NCI-H526 (cell line): ENCODE data around the gene TMEM187.

Experiments
- DNase-seq, 2 experiments: peaks; one replicate each; lab custom pipeline; 2025; lab: John Stamatoyannopoulos, UW

TMEM187 gene

DNA sequence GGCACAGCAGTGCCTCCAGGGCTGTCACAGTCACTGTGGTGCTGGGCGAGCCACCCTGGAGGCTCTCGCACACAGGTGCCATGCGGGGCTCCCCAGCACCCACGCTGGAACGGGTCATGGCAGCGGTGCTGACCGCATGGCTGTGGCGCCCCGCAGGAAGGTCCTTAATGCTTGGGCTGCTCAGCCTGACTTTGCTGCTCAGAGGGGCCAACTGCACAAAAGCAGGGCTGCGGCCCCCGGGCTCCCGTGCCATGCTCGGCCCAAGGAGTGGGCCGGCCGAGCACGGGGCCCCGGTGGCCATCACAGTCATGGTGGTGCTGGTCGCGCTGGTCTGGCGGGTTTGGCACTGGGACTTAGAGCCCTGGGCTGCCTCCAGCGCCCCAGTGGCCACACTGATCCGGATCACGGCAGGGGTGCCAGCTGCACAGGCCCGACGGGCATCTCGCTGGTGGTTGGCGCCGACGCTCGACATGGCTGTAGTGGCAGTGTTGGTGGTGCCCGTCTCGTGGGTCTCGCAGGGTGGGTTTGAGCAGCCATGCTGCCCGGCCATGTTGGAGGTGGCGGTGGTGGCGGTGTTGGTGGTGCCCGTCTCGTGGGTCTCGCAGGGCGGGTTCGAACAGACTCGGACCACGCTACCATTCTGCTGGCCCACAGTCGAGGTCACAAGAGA, 17.9 kb upstream of the TMEM187 start:
- no peak for DNase-seq

DNA sequence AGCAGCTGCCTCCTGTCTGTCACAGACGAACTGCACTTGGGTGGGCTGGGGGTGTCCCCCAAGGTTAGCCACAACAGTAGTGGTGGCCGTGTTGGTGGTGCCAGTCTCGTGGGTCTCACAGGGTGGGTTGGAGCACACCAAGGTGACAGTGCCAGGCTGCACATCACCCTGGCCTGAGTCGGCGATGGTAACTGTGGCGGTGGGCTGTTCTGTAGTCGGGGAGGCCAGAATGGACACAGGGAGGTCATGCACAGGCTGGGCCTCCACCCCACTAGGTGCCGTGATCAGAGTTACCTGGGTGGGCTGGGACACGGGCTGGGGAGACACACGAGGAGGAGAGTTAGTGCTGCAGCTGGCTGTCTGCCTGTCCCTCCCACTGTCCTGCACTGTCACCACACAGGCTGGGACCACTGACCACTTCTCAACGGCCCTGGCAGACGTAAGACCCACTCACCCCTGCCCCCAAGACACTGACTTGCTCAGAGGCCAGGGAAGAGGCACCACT, 17.3 kb upstream of the TMEM187 start:
- no peak for DNase-seq

DNA sequence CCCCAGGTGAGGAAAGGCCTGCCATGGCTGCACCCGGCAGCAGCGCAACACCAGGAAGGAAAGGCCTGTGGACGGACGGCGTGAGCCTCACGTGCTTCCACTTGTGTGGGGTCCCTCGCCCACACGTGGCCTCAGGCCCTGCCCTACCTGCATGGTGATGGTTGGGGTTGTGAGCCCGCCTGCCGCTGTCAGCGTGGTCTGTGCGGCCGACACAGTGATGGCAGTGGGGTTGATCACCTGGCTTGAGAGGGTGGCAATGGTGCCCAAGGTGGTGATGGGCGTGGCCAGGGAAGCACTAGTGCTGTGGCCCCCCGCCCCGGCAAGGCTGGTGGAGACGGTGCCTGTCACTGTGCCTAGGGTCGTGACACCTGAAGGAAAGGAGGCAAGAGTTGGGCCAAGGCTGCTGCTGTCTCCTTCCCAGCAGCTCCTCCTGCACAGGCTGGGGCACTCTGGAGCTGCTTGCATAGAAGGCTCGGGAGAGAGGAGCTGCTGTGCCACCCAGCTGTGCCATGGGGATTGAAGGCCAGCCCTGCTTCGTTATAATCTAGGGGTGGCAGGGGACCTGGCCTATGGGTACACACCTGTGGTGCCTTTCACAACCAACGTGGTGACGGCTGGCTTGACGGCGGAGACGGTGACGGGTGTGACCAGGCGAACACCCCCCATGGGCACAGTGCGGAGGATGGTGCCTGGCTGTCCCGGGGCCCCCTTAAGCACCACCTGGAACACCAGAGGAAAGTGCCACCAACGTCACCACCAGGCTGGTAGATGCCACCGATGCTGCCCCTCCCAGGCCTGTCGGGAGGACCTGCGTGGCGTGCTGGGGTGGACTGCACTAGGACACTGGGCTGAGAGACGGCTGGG, 16.3 kb upstream of the TMEM187 start:
- DNase-seq = no peak

DNA sequence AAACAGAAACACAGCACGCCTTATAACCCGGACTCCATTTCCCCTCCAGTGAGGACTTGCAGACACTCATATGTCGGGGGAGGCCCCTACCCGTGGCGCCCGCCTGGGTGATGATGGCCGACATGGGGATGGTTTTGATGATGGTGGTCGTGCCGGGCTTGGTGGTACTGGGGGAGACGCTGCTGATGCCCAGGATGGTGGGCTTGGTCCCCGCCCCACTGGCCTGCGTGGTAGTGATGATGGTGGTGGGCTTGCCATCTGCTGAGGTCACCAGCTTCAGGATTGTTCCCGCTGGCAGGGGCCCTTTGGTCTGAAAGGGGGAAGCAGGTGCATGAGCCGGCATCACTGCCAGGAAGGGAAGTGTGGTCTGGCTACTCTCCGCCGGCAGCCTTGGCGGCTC, 15.3 kb upstream of the TMEM187 start:
- DNase-seq = no peak

DNA sequence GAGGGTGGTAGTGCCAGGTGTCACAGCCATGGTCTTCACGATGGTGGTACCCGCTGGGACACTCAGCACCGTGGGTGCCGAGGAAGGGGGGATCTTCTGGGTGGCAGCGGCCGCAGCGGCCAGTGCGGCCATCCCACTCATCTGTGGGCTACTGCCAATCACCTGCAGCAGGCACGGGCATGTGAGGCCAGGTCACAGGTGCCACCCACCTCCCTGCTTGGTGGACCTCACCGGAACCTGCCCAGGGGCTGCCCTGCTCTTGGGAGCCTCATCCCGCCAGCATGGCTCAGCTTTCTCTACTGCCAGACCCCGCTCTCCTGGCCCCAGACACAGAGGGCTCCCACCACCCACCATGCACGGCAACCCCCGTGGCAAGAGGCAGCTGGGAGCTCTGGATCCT, 13.9 kb upstream of the TMEM187 start:
- DNase-seq = no peak

DNA sequence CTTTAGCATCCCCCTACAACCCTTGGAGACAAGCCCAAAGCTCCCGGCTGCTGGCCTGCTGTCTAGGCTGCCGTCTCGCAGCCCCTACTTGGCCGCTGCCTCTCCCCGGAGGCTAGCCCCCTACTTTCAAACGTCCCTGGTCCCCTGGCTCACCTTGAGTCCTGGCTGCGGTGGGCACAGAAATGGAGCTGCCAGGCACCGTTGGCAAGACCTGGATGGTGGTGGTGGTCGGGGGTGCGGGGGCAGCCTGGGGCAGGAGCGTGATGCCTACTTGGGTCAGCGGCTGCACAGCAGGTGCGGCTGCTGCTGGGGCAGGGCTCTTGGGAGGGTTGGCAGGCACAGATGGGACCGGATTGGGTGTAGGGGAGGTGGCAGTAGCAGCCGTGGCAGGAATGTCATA, 12.9 kb upstream of the TMEM187 start:
- DNase-seq = no peak

DNA sequence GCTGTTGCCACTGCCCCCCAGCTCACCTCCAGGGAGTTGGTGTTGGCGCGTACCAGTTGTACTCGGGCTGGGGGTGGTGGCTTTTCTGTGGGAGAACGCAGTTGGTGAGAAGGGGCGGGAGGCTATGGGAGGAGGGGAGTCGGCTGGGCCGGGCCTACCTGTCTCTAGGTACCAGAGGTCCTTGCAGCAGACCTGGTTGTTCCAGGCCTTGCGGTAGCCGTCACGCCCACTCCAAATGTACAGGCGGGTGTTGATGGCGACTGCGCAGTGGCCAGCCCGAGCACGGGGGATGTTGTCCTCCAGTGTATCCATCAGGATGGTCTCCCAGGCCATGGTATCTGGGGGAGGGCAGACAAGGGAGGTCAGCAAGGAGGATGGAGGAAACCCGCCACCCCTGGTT, 12.5 kb upstream of the TMEM187 start:
- no peak for DNase-seq

DNA sequence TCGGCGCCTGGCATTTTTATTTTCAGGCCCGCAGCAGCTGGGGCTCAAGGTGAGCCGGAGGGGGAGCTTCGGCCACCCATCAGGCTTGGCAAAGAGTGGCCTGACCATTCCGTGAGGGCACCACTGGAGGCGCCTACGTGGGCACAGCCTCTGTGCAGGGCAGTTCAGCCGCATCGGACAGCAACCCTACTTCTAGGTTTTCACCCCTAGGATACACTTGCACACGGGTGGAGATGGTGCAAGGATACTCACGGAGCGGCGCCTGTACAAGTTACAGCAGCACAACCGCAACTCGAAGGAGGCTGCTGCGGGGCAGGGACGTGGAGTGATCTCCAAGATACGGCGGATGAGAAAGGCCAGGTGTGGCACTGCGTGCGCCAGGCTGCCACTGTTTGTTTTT, 11.8 kb upstream of the TMEM187 start:
- no peak for DNase-seq

DNA sequence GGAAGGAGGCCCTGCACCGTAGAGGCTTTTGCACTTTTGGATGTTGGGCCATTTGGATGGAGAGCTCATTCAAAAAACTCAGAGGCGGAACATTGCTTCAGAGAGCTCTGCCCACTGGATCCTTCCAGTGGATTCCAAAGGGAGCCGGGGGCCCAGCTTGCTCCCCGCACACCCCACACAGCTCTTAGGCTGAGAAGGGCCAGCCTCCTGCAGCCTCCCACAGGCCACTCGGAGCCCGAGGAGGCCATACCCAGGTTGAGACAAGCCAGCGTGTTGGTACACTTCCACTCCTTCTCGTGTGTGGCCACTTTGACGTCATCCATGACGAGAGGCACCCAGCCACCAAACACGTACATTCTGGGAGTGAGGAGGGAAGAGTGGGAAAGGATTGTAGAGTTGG, 11.3 kb upstream of the TMEM187 start:
- no peak for DNase-seq

DNA sequence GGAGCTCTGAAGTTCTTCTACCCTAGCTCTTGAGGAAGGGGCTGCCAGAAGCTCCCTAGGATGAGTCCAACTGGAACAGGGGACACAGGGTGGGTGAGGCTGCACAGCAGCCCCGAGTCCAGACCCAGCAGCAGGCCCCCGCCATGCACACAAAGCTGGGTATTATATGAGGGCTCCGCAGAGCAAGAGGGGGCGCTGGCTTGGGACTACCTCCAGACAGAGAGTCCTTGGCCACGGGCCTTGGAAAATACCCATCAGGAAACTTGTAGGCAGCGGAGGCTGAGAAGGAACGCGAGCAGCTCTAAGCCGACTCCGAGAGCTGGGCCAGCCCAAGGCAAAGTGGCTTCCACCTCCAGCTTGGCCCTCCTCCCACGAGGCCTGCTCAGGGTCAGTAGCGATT, 9.0 kb upstream of the TMEM187 start:
- no peak for DNase-seq

DNA sequence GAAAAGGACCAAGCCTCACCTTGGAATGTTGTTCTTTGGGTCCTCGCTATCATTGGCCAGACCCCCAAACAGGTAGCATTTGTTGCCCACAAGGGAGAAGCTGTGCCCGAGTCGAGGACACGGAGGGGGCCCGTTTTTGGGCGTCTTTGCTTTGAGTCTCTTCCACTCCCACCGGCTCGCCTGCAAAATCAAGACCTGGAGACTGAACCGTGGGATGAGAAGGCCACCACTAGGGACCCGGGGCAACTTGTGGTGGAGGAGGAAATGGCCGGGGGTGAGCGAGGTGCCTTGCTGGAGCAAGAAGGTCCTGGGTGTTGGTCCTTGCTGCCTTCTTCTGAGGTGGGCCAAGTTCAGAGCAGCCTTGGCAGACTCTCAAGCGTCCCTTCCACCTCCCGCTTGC, 8.4 kb upstream of the TMEM187 start:
- no peak for DNase-seq

DNA sequence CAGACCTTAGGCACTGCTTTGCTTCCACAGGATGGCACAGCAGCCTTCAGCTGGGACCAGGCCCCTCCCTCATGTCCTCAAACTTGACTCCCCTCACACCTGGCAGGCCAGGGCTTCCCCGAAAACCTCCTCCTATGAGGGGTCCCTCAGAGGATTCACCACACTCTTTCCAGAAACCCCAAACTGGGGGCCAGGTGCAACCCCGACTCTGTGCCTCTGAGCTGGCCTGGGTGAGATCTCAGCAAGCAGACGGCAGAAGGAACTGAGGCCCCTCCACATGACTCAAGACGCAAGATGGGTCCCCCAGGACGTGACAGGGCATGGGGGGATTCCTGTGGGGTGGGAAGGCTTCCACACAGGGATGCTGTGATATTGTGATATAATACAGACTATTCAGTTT, 7.1 kb upstream of the TMEM187 start:
- DNase-seq = no peak

DNA sequence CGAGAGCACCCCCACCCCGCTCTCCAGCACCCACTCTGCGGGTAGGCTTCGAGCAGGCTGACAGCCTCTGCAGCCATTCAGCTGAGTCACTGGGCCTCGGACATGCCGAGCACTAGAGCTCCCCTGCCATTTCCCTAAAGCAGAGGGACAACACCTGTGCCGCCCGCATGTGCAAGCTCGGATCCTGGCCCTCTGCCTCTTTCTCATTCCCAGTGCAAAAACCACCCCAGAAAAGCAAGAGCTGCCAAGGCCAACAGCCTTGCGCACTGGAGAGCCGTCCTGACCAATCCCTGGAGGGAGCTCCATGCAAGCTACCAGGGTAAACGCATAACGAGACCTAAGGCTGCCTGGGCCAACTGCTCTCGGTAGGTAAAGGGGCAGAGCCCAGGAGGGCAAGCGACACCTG, 6.3 kb upstream of the TMEM187 start:
- DNase-seq = no peak

DNA sequence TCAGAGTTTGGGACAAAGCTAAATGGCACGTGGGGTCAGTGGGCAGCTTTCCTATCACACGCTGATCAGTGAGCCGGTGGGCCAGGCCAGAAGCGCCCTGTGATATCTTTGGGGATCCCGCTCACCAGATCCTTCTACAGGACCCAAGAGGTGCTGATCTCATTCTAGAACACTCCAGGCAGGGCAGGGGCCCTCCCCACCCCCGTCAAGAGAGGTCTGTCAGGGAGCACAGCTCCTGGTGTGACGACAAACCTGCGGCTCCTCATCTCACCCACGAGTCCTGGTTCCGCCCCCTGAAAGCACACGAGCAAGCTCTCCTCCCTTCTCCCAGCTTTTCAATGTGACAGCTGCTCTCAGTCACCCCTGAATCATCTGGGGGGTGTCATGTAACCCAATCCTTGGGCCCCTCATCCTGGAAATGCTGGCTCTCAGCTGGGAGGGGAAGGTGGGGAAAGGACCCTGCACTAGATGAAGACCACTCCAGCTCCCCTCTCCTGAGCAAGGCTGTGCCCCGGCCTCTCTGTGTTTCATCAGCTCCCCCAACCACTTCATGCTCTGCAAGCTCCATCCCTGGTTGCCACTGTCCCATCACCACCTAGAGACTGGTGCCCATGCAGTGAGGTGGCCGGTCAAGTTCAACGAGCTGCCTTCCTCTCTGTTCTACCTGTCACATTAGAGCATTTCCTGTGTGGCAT, 5.6 kb upstream of the TMEM187 start:
- DNase-seq = no peak

DNA sequence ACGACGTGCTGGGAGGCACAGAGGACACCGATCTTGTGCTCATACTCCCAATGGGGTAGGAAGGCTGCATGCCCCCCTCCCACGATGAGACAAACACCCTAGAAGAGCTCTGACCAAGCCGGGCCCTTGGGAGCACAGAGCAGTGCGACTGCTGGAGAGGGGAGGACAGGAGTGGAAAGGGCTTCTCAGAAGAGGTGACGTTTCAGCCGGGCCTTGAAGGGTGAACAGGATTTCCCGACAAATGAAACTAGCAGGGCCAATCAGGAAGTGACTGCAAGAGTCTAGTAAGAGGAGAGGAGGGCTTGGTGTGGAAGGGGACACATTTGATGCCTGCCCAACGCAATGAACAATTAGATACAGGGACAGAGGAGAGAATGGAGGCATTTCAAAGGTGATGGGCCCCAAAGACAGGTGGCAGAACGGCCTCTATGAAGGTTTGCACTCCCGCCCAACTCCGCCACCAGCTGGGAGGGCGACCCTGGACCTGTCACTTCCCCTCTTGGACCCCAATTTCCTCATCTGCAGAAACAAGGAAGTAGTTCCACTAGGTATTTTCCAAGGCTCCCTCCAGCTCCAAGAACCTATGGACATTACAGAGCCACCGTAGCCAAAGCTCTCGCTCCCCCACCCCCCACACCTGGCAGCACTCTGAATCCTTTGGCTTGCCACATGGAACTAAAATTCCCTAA, 4.9 kb upstream of the TMEM187 start:
- DNase-seq = no peak

DNA sequence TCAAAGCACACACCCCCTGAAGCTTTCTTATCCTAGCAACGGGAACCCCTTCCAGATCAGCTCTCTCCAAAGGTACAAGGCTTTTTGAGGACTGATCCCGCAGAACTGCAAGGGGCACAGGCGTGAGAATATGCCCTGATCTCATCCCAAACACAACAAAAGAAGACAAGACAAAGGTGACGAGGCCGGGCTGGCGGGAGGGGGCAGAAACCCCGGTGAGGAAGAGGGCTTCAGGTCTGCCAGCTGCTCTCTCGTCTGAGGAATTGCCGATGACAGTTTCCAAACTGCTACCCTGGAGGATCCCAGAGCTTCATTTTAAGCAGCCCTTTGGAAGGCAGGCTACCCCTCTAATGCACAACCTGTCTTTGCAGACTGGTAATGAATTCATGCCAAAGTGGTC, 4.3 kb upstream of the TMEM187 start:
- no peak for DNase-seq

DNA sequence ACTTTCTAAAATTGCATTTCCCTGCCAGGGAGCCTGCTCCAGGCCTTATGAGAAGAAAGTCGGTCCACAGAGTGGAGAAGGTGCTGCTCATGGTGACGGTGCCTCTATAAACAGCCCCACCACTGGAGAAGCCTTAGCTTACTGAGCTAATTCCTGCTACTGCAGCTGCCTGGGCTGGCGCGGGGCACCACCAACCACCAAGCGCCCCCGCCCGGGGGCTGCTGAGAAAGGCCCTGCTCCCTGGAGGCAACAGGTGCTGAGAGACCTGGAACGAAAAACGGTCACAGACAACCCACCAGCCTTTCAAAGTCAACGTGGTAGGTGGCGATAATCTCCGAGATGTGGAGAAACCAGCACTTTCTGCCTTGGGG, 3.8 kb upstream of the TMEM187 start:
- peak; percentile 18 to 74 for DNase-seq

DNA sequence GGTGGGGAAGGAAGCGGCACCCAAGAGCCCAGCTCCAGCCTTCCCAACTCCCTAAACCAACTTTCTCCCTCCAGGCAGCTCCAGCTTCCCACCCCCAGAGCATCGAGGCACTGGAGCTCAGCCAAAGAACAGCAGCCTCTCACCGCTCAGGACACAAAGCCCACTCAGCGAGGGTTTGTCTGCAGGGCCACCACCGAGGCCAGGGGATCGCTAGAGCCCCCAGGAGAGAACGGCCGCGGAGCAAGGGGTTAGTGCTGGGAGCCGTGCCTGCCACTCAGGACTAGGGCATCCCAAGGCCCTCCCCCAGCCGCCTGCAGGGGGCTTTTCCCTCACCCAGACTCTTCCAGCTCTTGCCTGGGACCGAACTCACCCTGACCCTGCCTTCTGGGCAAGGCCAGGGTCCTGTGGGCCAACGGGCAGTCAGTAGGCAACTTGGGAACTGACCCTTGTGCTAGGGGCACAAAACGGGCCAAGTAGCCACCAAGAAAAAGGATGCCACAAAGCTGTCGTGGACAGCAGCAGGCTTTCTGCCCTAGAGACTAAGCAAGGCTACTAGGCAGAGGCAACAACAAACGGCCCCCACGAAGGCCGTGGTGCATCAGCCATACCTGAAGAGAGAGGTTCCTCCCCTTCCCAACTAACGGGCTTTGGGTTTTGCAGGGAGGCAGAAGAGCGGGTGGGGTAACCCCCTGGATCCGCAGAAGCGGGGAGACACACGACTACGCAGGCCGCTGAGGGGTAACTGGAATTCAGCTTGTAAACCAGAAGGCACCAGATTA, 3.2 kb upstream of the TMEM187 start:
- peak in 1 of 2 experiments; percentile 38 for DNase-seq

DNA sequence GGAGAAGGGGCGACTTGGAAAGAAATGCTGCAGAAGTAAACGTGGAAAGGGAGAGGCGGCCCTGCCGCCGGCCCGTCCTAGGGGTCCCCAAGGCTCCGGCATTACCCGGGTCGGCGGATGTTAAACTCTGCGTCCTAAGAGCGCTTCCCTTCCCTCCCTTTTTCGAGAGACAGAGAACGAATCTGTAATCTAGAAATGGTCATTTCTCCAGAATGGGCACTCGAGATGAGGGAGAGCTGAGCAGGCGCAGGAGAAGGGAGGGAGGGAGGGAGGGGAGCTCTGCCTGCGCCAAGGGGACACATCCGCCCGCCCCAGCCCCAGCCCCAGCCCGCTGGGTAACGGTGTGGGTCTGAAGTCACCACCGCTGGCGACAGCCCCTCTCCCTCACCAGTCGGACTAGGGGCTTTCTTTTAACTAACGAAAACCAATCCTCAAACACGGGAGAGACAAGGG, 2.6 kb upstream of the TMEM187 start:
- DNase-seq = no peak

DNA sequence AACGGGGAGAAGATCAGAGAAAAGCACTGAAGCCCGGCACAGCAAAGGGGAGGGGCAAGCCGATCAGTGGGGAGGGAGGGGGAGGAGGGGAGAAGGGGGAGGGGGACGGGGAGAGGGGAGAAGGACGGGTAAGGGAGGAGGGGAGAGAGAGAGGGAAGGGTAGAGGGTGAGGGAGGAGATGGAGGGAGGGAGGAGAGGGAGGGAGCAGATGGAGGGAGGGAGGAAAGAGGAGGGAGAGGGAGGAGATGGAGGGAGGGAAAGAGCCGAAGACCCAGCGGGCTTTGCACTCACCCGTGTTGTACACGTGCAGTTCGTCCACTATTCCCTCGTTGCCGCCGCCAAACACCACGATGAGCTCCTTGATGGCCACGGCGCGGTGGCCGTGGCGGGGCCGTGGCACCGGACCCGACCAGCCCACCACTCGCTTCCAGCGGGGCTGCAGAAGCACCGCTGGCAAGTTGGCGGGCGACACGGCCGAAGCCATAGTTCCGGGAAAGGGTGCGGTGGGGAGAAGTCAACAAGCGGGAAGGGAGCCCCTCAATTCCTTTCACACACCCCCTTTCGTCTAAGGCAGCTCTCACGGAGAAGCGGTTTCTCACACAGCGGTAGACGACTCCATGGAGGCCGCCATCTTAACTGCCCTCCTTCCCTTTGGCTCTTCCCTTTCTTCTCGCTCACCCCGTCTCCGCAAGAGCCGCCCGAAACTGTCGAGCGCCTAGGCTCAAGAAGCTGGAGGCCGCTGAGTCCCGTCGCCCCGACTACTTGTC, 2.0 kb upstream of the TMEM187 start:
- peak; percentile 49 to 58 for DNase-seq

DNA sequence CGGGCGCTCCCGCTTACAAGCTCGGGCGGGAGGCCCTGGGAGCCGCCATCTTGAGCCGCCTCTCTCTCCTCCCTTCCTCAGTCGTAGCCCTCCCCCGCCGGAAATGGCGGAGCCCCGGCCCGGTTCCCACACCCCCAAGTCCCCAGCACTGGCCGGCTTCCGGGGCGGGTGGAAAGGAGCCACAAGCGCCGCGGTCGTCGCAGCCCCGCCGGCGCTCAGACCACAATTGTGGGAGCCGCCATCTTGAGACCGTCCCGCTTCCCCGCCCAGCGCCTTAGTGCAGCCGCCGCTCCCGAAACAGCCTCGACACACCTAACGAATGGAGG, 1.5 kb upstream of the TMEM187 start:
- DNase-seq = peak; percentile 53 to 85
